ENCODE data around the gene RAC2. TPM values are rescaled to one million over a fixed set of nuclear protein-coding genes. Genes with fewer than 3 reads are reported as not detected.
A peak's percentile ranks its signal among the peaks of the same experiment; 100 is the strongest.
"Not testable (repeated sequence)": the region's sequence is repeated elsewhere in the genome, so short reads cannot be mapped to it uniquely, and the experiment has no call there.

Gene RAC2
- total RNA-seq, 1 donor from 2014 or later: 111 TPM

GRCh38 chr22:37205046-37205445 lies 39.0 kb downstream of the RAC2 start:
- H3K27me3 ChIP-seq (ENCODE audit: low read depth): no peaks in the 10 kb centered on the region
- no peaks in the 10 kb centered on the region for H3K9me3 ChIP-seq
- TF ChIP-seq CTCF (IDR thresholded peaks at IDR 0.05): no peak
- peak; percentile 20 for DNase-seq
- H3K36me3 ChIP-seq: no peaks in the 10 kb centered on the region
- no peak for ATAC-seq
- intact Hi-C loops (cut with DNase I): no loop called here
- no peak overlapping the region for H3K4me3 ChIP-seq
- no peak overlapping the region for H3K27ac ChIP-seq
- no peaks in the 10 kb centered on the region for H3K4me1 ChIP-seq

GRCh38 chr22:37204045-37204655 lies 39.9 kb downstream of the RAC2 start:
- no peak overlapping the region for H3K4me3 ChIP-seq
- intact Hi-C loops (cut with DNase I): no loop called here
- no peak for ATAC-seq
- H3K27me3 ChIP-seq (ENCODE audit: low read depth): no peaks in the 10 kb centered on the region
- H3K4me1 ChIP-seq: peaks cover 6% of the 10 kb centered on the region
- H3K27ac ChIP-seq: no peak overlapping the region
- no peaks in the 10 kb centered on the region for H3K9me3 ChIP-seq
- TF ChIP-seq CTCF (IDR thresholded peaks at IDR 0.05): no peak
- DNase-seq: peak; percentile 14
- H3K36me3 ChIP-seq: no peaks in the 10 kb centered on the region

GRCh38 chr22:37203354-37204044 lies 40.6 kb downstream of the RAC2 start:
- intact Hi-C loops (cut with DNase I): no loop called here
- ATAC-seq: no peak
- no peak for TF ChIP-seq CTCF (IDR thresholded peaks at IDR 0.05)
- Histone ChIP-seq H3K27ac (no peak overlapping the region), H3K9me3 (no peaks in the 10 kb centered on the region), H3K27me3 (ENCODE audit: low read depth) (no peaks in the 10 kb centered on the region), H3K4me3 (no peak overlapping the region), H3K36me3 (no peaks in the 10 kb centered on the region), H3K4me1 (peaks cover 6% of the 10 kb centered on the region)
- peak; percentile 22 for DNase-seq

- intact Hi-C loops (cut with DNase I): no loop called here
- Histone ChIP-seq H3K27me3 (ENCODE audit: low read depth) (no peaks in the 10 kb centered on the region), H3K4me1 (peaks cover 13% of the 10 kb centered on the region), H3K4me3 (no peak overlapping the region), H3K27ac (no peak overlapping the region), H3K9me3 (no peaks in the 10 kb centered on the region), H3K36me3 (no peaks in the 10 kb centered on the region)
- ATAC-seq: no peak
- no peak for TF ChIP-seq CTCF (IDR thresholded peaks at IDR 0.05)
- peak; percentile 17 for DNase-seq
Observed at GRCh38 chr22:37202716-37203115, 41.4 kb downstream of the RAC2 start.

GRCh38 chr22:37202001-37202555 lies 42.0 kb downstream of the RAC2 start:
- Histone ChIP-seq H3K4me3 (no peak overlapping the region), H3K9me3 (no peaks in the 10 kb centered on the region), H3K4me1 (peaks cover 19% of the 10 kb centered on the region), H3K27me3 (ENCODE audit: low read depth) (no peaks in the 10 kb centered on the region), H3K36me3 (no peaks in the 10 kb centered on the region), H3K27ac (no peak overlapping the region)
- TF ChIP-seq CTCF (IDR thresholded peaks at IDR 0.05): no peak
- intact Hi-C loops (cut with DNase I): no loop called here
- DNase-seq (peak; percentile 18), ATAC-seq (no peak)

GRCh38 chr22:37201443-37201820 lies 42.6 kb downstream of the RAC2 start:
- H3K9me3 ChIP-seq; ATAC-seq; H3K27me3 ChIP-seq (ENCODE audit: low read depth); H3K4me3 ChIP-seq; H3K27ac ChIP-seq; H3K36me3 ChIP-seq; intact Hi-C loops (cut with DNase I): not testable (repeated sequence)
- peak; percentile 19 for DNase-seq
- H3K4me1 ChIP-seq: peaks cover 25% of the 10 kb centered on the region
